ENCODE results near the gene CRISPLD2.
"Not testable (repeated sequence)": the region's sequence is repeated elsewhere in the genome, so short reads cannot be mapped to it uniquely, and the experiment has no call there.

Gene CRISPLD2

DNA sequence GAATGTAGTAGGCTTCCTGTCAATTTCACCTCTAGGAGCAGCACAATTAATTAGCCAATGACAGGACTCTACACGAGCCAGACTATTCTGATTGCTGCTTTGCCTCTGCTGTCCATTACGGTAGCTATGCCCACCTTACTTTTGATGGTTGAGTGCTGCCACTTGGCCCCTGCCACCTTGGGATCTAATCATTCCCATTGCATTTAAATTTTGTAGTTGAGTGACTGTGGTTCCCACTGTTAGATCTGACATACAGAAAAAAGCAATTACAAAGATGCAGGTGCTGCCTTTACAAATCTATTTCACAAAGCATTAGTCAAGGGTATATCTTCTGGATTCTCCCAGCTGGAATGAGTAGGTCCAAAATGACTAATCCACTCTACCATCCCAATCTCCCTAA, 39.9 kb downstream of the CRISPLD2 start:
- H3K36me3 Mint-ChIP-seq = peaks cover 0 to 5% of the 10 kb centered on the region in 2 donors
- H3K4me1 Mint-ChIP-seq = peaks cover 0 to 6% of the 10 kb centered on the region in 2 donors
- H3K9me3 Mint-ChIP-seq = peaks cover 8 to 16% of the 10 kb centered on the region in 2 donors
- no peak for ATAC-seq (replicated peaks)
- peaks cover 4 to 10% of the 10 kb centered on the region in 2 donors for H3K27me3 Mint-ChIP-seq
- DNase-seq = no peak
- H3K4me3 Mint-ChIP-seq = no peak overlapping the region
- no peak overlapping the region for H3K27ac Mint-ChIP-seq

- ATAC-seq (replicated peaks) (no peak), DNase-seq (no peak)
- Mint-ChIP-seq H3K4me3 (no peak overlapping the region), H3K4me1 (peaks cover 0 to 8% of the 10 kb centered on the region in 2 donors), H3K9me3 (peaks cover 8 to 16% of the 10 kb centered on the region in 2 donors), H3K36me3 (peaks cover 0 to 5% of the 10 kb centered on the region in 2 donors), H3K27me3 (peaks cover 0 to 8% of the 10 kb centered on the region in 2 donors), H3K27ac (no peak overlapping the region)
Observed at GRCh38 chr16:84860383-84860782, 40.6 kb downstream of the CRISPLD2 start.

DNA sequence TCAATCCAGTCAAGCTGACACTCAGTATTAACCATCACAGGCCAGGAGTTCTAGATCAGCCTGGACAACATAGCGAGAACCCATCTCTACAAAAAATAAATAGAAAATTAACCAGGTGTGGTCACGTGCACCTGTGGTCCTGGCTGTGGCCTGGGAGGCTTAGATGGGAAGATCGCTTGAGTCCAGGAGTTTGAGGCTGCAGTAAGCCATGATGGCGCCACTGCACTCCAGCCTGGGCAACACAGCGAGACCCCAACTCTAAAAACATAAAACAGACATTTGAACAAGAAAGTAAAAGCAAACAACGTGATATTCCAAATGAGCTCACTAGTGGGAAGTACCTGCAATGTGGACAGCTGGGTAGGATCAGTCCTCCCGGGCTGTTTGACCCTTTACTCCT, 41.9 kb downstream of the CRISPLD2 start:
- Mint-ChIP-seq H3K4me1 (peaks cover 0 to 8% of the 10 kb centered on the region in 2 donors), H3K27me3 (peaks cover 0 to 16% of the 10 kb centered on the region in 2 donors), H3K27ac (no peak overlapping the region), H3K9me3 (peaks cover 8 to 16% of the 10 kb centered on the region in 2 donors), H3K4me3 (no peak overlapping the region), H3K36me3 (peaks cover 0 to 5% of the 10 kb centered on the region in 2 donors)
- ATAC-seq (replicated peaks) (no peak), DNase-seq (no peak)

DNA sequence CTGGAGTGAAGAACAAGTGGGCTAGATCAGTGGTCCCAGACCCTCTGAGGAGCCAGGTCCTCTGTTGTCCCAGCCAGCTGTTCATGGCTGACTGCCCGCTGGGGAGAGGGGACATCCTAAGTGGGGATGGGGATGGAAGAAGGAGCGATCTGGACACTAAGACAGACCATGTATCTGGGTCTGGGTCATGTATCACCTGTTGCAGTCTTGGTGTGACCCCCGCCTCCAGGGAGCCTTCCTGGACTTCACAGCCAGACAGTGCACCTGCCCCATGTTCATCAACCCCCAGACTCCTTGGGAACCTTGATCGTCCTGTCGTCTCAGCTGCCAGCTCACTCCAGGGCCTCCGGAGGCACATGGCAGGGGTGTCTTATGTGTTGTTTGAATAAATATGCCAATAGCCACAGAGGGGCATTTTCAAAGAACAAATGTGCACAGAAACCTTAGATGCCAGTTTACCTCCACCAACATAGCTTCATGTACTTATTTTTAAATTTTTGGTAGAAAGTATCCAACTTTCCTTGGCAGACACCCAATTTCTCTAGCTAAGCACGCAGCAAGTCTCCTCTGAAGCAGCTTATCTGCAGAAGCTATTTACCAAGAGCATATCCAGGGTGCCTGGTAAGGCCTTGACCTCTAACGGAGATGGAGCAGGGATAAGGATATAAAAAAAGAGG, 43.2 kb downstream of the CRISPLD2 start:
- Mint-ChIP-seq H3K4me1 (peaks cover 0 to 8% of the 10 kb centered on the region in 2 donors), H3K4me3 (no peak overlapping the region), H3K36me3 (peaks cover 0 to 5% of the 10 kb centered on the region in 2 donors), H3K9me3 (peaks cover 8 to 16% of the 10 kb centered on the region in 2 donors), H3K27ac (no peak overlapping the region), H3K27me3 (peaks cover 0 to 17% of the 10 kb centered on the region in 2 donors)
- ATAC-seq (replicated peaks) (no peak), DNase-seq (no peak)

GRCh38 chr16:84863481-84863814, 43.7 kb downstream of the CRISPLD2 start:
- Mint-ChIP-seq H3K9me3 (peaks cover 8 to 16% of the 10 kb centered on the region in 2 donors), H3K4me1 (peaks cover 0 to 8% of the 10 kb centered on the region in 2 donors), H3K4me3 (no peak overlapping the region), H3K36me3 (peaks cover 0 to 5% of the 10 kb centered on the region in 2 donors), H3K27ac (no peak overlapping the region), H3K27me3 (peaks cover 0 to 20% of the 10 kb centered on the region in 2 donors)
- no peak for DNase-seq
- ATAC-seq (replicated peaks) = no peak

- peaks cover 7 to 13% of the 10 kb centered on the region in 2 donors for H3K9me3 Mint-ChIP-seq
- no peak overlapping the region for H3K27ac Mint-ChIP-seq
- ATAC-seq (replicated peaks) = peak in 1 of 2 donors; percentile 23
- no peak for DNase-seq
- no peak overlapping the region for H3K4me3 Mint-ChIP-seq
- H3K27me3 Mint-ChIP-seq = peaks cover 0 to 20% of the 10 kb centered on the region in 2 donors
- peaks cover 0 to 8% of the 10 kb centered on the region in 2 donors for H3K4me1 Mint-ChIP-seq
- peaks cover 0 to 5% of the 10 kb centered on the region in 2 donors for H3K36me3 Mint-ChIP-seq
Observed at GRCh38 chr16:84864326-84864955, 44.7 kb downstream of the CRISPLD2 start.

- Mint-ChIP-seq H3K27ac (no peak overlapping the region), H3K27me3 (peaks cover 0 to 16% of the 10 kb centered on the region in 2 donors), H3K36me3 (no peaks in the 10 kb centered on the region), H3K4me1 (peaks cover 0 to 8% of the 10 kb centered on the region in 2 donors), H3K4me3 (no peak overlapping the region), H3K9me3 (no peaks in the 10 kb centered on the region)
- DNase-seq = no peak
- ATAC-seq (replicated peaks) = no peak
Observed at GRCh38 chr16:84867696-84868095, 47.9 kb downstream of the CRISPLD2 start.

DNA sequence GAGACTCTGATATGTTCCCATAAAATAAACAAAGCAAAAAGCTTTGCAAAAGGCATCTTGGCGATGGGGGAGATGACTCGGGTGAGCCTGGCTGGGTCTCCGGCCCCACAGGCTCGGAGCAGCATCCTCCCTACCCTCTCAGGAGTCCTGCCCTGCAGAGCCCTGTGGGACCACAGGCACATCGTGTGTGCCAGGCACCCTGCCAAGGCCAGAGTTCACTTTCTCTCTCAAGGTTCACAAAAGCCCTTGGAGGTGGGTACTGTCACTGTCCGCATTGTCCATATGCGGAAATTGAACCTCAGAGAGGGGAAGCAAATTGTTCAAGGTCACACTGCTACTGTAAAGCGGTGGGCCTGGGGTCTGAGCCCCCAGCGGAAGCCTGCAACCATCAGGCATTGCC, 48.5 kb downstream of the CRISPLD2 start:
- Mint-ChIP-seq H3K27me3 (peaks cover 0 to 16% of the 10 kb centered on the region in 2 donors), H3K4me3 (no peak overlapping the region), H3K27ac (no peak overlapping the region), H3K36me3 (no peaks in the 10 kb centered on the region), H3K4me1 (peaks cover 0 to 8% of the 10 kb centered on the region in 2 donors), H3K9me3 (no peaks in the 10 kb centered on the region)
- ATAC-seq (replicated peaks) (no peak), DNase-seq (no peak)

GRCh38 chr16:84868829-84869472, 49.2 kb downstream of the CRISPLD2 start:
- ATAC-seq (replicated peaks) (no peak), DNase-seq (no peak)
- peaks cover 0 to 8% of the 10 kb centered on the region in 2 donors for H3K4me1 Mint-ChIP-seq
- no peaks in the 10 kb centered on the region for H3K36me3 Mint-ChIP-seq
- H3K9me3 Mint-ChIP-seq = no peaks in the 10 kb centered on the region
- H3K27me3 Mint-ChIP-seq = peaks cover 0 to 16% of the 10 kb centered on the region in 2 donors
- no peak overlapping the region for H3K27ac Mint-ChIP-seq
- H3K4me3 Mint-ChIP-seq = no peak overlapping the region

GRCh38 chr16:84869473-84869845, 49.7 kb downstream of the CRISPLD2 start:
- Mint-ChIP-seq H3K27me3 (peaks cover 0 to 16% of the 10 kb centered on the region in 2 donors), H3K4me3 (no peak overlapping the region), H3K36me3 (no peaks in the 10 kb centered on the region), H3K27ac (no peak overlapping the region), H3K9me3 (peaks cover 0 to 2% of the 10 kb centered on the region in 2 donors), H3K4me1 (peaks cover 0 to 4% of the 10 kb centered on the region in 2 donors)
- DNase-seq (no peak), ATAC-seq (replicated peaks) (no peak)

DNA sequence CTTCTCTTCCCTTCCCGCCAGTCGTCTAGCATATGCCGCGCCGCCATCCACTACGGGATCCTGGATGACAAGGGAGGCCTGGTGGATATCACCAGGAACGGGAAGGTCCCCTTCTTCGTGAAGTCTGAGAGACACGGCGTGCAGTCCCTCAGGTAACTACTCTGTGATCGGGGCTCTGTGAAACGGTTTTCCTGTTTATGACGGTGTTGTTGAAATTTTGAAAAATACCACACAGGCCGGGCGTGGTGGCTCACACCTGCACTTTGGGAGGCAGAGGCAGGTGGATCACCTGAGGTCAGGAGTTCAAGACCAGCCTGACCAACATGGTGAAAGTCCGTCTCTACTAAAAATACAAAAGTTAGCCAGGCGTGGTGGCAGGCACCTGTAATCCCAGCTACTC, 53.2 kb downstream of the CRISPLD2 start:
- not testable (repeated sequence) for H3K27me3 Mint-ChIP-seq; H3K36me3 Mint-ChIP-seq; H3K4me1 Mint-ChIP-seq; DNase-seq; ATAC-seq (replicated peaks); H3K9me3 Mint-ChIP-seq; H3K27ac Mint-ChIP-seq; H3K4me3 Mint-ChIP-seq

DNA sequence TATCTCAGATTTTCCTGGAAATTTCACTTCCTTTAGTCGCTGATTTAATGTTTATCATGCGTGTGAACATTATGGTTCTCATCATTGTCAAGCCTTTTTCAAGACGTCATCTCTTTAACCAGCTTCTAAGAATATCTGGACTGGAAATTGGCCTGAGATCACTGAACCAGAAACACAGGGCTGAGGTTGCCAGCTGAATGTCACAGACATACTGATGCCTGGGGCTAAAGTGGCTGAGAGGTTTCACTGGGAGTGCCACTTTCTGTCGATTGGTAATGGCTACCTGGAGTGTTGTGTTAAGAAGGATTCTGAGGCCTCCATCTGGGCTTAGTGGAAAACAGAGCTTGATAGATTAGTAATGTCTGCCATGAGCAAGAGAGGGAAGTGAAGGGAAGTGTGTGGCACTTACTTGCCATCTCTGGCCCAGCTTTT, 54.2 kb downstream of the CRISPLD2 start:
- H3K4me3 Mint-ChIP-seq = no peak overlapping the region
- peaks cover 0 to 2% of the 10 kb centered on the region in 2 donors for H3K9me3 Mint-ChIP-seq
- DNase-seq = no peak
- no peaks in the 10 kb centered on the region for H3K36me3 Mint-ChIP-seq
- no peaks in the 10 kb centered on the region for H3K4me1 Mint-ChIP-seq
- no peak for ATAC-seq (replicated peaks)
- H3K27me3 Mint-ChIP-seq = no peaks in the 10 kb centered on the region
- no peak overlapping the region for H3K27ac Mint-ChIP-seq

GRCh38 chr16:84874553-84874952, 54.8 kb downstream of the CRISPLD2 start:
- Mint-ChIP-seq H3K9me3 (peaks cover 0 to 2% of the 10 kb centered on the region in 2 donors), H3K4me3 (no peak overlapping the region), H3K36me3 (no peaks in the 10 kb centered on the region), H3K27ac (no peak overlapping the region), H3K27me3 (peaks cover 0 to 1% of the 10 kb centered on the region in 2 donors), H3K4me1 (no peaks in the 10 kb centered on the region)
- DNase-seq (no peak), ATAC-seq (replicated peaks) (no peak)

GRCh38 chr16:84874983-84875382, 55.2 kb downstream of the CRISPLD2 start:
- Mint-ChIP-seq H3K27ac (no peak overlapping the region), H3K27me3 (peaks cover 0 to 5% of the 10 kb centered on the region in 2 donors), H3K4me3 (no peak overlapping the region), H3K9me3 (peaks cover 0 to 2% of the 10 kb centered on the region in 2 donors), H3K4me1 (no peaks in the 10 kb centered on the region), H3K36me3 (no peaks in the 10 kb centered on the region)
- ATAC-seq (replicated peaks) (no peak), DNase-seq (no peak)

All from stimulated activated naive B cell treated with anti-CD40 and anti-IgM and Interleukin-4, amounts not matched to agents 10 μg/mL and 1 μg/mL and 100 μg/mL, for 72 hours (primary cell).